ENCODE results near the gene ANAPC2. TPM values are rescaled to one million over a fixed set of nuclear protein-coding genes. Genes with fewer than 3 reads are reported as not detected.

Gene ANAPC2
- total RNA-seq, 2 donors from 2014 or later: 75.5 to 98.1 TPM

DNA sequence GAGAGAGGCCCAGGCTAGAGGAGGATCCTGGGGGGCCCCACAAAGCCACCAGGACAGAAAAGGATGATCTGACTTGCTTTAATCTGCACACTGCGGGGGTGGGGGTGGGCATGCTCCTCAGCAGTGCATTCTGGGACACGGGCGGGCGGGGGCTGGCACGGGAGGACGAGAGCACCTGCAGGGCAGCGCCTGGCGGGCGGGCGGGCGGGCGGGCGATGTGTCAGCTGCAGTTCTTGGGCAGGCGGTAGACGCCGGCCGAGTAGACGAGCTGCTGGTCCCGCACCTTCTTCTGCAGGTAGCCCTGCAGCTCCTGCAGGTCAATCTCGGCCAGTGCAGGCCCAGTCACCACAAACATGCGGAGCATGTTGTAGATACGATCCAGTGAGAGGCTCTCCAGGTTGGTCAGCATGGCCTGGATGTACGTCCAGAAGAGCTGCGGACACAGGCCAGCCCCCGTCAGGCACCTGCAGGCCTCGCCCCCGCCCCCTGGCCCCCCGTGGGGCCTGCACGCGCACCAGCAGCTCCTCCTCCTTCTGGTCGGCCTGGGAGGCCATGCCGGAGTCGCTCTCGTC is 13.6 kb downstream of the ANAPC2 start:
- H3K27ac Mint-ChIP-seq: no peak overlapping the region
- H3K36me3 Mint-ChIP-seq: no peaks in the 10 kb centered on the region
- no peaks in the 10 kb centered on the region for H3K9me3 Mint-ChIP-seq
- peaks cover 0 to 6% of the 10 kb centered on the region in 2 donors for H3K4me1 Mint-ChIP-seq (ENCODE audit: low read depth in 2 of 2)
- ATAC-seq: no peak
- H3K4me3 Mint-ChIP-seq: no peak overlapping the region
- peaks cover 0 to 4% of the 10 kb centered on the region in 2 donors for H3K27me3 Mint-ChIP-seq
- DNase-seq (ENCODE audit: low spot score): no peak

DNA sequence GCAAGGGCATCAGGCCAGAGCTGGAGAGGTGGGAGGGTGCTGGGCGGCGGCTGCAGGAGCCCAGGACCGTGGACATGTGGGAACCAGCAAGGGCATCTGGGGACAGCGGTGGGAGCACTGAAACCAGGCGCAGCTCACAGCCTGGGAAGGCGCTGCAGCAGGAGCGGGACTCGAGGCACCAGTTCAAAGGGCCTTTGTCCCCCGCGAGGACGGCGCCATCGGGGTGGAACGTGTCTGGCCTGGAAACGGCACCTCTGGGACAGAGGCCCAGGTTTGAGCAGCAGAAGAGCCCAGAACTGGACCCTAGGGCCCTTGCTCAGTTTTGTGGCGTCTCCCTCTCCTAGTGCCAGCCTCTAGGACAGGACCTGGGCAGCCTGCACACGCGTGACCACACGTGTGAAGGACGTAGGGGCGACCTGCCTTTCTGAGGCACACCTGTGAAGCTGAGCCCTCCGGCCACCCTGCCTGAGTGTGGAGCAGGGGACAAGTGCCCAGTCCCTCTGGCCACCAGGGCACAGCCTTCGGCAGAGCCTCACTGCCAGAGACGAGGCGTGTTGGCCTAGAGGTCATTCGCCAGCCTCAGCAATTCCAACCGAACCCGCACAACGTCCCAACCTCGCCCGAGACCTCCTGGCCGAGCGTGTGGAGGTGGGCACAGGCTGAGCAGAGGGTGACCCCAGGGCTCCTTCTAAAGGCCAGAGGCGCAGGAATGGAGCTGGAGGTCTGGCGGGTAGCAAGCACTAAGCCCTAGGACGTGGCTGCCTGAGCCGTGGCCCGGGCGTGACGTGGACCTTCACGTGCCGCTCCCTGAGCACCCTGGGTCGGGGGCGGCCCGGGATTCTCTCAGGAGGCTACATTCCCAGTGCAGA is 14.3 kb downstream of the ANAPC2 start:
- H3K9me3 Mint-ChIP-seq: no peaks in the 10 kb centered on the region
- DNase-seq (ENCODE audit: low spot score) (no peak), ATAC-seq (no peak)
- H3K27ac Mint-ChIP-seq: no peak overlapping the region
- H3K4me1 Mint-ChIP-seq (ENCODE audit: low read depth in 2 of 2): peaks cover 0 to 6% of the 10 kb centered on the region in 2 donors
- H3K36me3 Mint-ChIP-seq: no peaks in the 10 kb centered on the region
- H3K4me3 Mint-ChIP-seq: no peak overlapping the region
- peaks cover 0 to 4% of the 10 kb centered on the region in 2 donors for H3K27me3 Mint-ChIP-seq

DNA sequence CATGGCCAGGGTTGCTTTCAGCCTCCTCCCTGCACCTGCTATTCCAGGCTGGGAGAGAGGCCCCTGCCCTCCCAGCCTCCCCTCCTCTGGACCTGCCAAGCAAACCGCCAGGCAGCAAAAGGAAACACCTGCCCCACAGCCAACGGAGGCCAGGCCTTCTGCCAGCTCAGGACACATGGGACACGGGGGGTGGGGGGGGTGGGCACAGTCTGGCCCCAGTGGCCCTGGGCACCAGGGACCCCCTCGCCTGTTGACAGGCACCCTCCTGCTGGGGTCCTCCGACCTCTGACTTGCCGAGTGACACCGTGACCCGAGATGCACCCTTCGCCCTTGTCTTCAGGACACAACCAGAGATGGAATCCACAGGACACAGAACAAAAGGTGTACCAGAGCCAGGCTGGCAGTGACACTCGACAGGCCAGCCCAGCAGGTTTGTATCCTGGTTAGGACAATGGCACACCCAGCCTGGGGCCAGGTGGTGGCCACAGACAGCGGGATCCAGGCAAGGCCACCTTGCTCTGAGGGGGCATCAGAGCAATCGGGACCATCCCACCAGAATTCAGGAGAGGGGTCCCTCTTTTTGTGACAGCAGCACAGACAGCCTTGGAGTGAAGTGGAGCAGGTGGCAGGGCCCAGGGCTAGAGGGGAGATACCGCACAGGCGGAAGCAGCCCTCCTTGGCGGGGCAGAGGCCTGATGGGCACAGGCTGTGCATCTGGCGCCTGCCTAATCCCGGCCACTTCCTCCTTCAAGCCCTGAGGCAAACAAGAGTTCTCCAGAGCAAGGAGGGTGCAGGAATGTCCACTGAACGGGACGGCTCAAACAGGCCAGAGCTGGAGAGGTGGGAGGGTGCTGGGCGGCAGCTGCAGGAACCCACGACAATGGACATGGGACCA is 15.2 kb downstream of the ANAPC2 start:
- ATAC-seq: no peak
- Mint-ChIP-seq H3K36me3 (no peaks in the 10 kb centered on the region), H3K27ac (no peak overlapping the region), H3K4me3 (no peak overlapping the region), H3K27me3 (peaks cover 0 to 4% of the 10 kb centered on the region in 2 donors), H3K4me1 (ENCODE audit: low read depth in 2 of 2) (peaks cover 0 to 6% of the 10 kb centered on the region in 2 donors), H3K9me3 (no peaks in the 10 kb centered on the region)
- DNase-seq (ENCODE audit: low spot score): no peak

DNA sequence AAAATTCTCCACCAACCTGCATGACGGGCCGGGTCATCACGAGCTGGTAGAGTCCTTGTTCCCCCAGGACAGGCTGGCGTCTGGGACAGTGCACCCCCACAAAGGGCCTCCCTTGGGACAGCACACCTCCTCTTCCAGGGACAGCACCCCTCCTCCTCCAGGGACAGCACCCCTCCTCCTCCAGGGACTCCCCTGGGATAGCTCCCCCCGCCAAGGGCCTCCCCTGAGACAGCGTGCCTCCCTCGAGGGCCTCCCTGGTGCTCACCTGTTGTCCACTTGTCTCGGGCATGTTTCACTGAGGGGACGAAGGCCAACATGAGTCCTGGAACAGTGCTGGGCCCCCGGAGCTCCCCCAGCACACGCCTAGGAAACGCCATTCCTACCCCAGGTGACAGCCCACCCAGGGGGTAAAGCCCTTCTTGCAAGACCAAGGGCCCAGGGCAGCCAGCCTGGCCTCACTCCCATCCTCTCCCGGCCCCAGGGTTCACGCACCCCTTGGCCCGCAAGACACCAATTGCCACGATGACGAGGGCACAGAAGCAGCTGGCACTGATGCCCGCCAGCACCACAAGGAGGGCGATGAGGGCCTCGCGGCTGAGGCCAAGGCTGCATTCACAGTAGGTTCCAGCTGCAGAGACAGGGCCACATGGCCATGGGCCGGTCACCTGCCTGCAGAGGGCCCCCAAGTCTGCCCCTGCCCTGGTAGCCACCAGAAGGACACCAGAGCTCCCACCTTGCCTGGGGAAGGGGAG is 17.0 kb downstream of the ANAPC2 start:
- Mint-ChIP-seq H3K27ac (no peak overlapping the region), H3K27me3 (peaks cover 6 to 9% of the 10 kb centered on the region in 2 donors), H3K9me3 (no peaks in the 10 kb centered on the region), H3K4me3 (no peak overlapping the region), H3K4me1 (ENCODE audit: low read depth in 2 of 2) (peaks cover 0 to 2% of the 10 kb centered on the region in 2 donors), H3K36me3 (no peaks in the 10 kb centered on the region)
- DNase-seq (ENCODE audit: low spot score) (no peak), ATAC-seq (no peak)

DNA sequence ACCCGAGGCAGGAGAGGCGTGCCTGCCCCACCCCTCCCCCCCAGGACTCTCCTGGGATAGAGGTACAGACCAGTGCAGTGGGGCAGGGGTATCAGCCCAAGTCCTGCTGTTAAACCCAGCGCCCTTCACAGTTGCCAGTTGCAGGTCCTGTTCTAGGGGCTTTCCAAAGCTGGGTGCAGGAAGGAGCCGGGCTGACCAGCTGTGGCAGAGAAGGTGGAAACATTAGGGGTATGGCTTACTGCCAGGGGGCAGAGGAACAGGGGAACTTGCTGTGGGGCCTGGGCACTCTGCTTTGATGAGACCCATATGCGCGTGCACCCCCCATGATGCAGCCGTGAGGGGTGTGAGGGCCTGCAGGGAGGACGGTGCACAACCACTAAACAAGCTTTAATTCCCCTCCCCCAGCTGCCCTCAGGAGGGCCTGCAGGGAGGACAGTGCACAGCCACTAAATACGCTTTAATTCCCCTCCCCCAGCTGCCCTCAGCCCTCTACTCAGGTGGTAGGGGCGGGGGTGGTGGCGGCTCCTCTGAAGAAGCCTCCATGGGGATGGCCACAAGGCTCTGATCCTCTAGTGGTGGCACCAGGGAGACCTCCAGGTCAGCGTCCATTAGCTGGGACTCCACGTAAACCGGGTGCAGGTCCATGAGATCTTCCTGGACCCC is 17.7 kb downstream of the ANAPC2 start:
- Mint-ChIP-seq H3K4me3 (no peak overlapping the region), H3K27ac (no peak overlapping the region), H3K36me3 (no peaks in the 10 kb centered on the region), H3K4me1 (ENCODE audit: low read depth in 2 of 2) (no peaks in the 10 kb centered on the region), H3K27me3 (peaks cover 7 to 9% of the 10 kb centered on the region in 2 donors), H3K9me3 (no peaks in the 10 kb centered on the region)
- DNase-seq (ENCODE audit: low spot score) (no peak), ATAC-seq (no peak)

DNA sequence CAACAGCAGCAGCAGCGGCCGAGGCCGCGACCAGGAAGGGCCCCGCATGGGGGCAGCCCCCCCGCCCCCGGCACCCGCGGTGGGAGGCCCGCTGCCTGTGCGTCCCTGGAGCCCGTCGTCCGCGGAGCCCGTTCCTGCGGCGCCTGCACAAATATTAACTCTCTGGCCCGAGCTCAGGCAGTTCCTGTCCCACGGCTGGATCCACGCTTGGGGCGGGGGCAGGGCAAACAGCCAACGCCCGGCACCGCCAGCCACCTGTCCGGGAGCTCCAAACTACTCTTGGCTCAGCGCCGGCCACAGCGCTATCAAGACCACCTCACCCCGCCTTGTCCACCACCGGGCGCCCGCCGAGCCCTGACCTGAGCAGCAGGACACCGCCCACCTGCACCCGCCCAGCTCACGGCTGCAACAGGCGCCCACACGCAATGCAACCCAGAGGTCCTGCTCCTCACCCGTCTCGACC is 18.4 kb downstream of the ANAPC2 start, which contains the start of gene LRRC26:
LRRC26 (minus strand) TSS at position 156 of the 463 bp plus-strand sequence; CDS start at position 48, 108 bp downstream.
- Mint-ChIP-seq H3K4me1 (ENCODE audit: low read depth in 2 of 2) (no peaks in the 10 kb centered on the region), H3K9me3 (no peaks in the 10 kb centered on the region), H3K27me3 (peaks cover 7 to 9% of the 10 kb centered on the region in 2 donors), H3K4me3 (peak within 1 kb of the TSS; percentile 44), H3K27ac (no peak within 1 kb of the TSS), H3K36me3 (no peaks in the 10 kb centered on the region)
- DNase-seq (ENCODE audit: low spot score) (no peak), ATAC-seq (no peak)

DNA sequence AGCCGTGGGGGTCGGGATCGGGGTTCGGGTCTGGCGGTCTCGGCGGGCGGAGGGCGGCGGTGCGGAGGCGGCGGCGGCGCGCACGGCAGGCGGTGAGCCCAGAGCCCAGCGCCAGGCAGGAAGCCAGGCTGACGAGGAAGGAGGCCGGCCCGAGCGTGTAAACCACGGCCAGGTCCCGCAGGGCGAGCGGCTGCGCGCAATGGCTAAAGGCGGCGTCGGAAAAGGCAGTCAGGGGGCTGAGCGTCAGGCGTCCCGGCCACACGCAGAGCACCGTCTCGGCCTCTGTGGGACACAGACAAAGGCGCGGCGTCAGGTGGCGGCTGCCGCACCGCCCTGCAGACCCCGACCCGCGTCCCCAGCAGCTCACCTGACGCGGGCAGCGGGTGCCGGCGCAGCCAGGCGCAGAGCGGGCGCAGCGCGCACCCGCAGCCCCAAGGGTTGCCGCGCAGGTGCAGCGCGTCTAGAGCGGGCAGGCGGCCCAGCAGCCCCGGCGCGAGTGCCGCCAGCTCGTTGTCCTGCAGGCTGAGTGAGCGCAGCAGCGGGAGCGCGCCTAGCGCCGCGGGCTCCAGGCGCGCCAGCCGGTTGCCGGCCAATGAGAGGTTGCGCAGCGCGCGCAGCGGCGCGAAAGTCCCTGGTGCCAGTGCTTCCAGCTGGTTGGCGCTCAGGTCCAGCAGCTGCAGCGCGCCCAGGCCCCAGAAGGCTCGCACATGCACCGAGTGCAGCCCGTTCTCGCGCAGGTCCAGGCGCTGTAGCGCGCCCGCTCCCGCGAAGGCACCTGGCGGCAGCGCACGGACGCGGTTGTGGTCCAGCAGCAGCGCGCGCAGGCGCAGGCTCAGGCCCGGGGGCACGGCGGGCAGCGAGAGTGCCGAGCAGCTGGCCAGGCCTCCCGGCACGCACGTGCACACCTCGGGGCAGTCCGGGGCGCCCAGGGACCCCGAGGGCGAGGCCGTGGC is 19.2 kb downstream of the ANAPC2 start:
- ATAC-seq (peak; percentile 30 to 36), DNase-seq (ENCODE audit: low spot score) (no peak)
- peak overlapping the region; percentile 44 for H3K4me3 Mint-ChIP-seq
- no peaks in the 10 kb centered on the region for H3K4me1 Mint-ChIP-seq (ENCODE audit: low read depth in 2 of 2)
- peaks cover 7 to 9% of the 10 kb centered on the region in 2 donors for H3K27me3 Mint-ChIP-seq
- no peak overlapping the region for H3K27ac Mint-ChIP-seq
- no peaks in the 10 kb centered on the region for H3K36me3 Mint-ChIP-seq
- no peaks in the 10 kb centered on the region for H3K9me3 Mint-ChIP-seq

DNA sequence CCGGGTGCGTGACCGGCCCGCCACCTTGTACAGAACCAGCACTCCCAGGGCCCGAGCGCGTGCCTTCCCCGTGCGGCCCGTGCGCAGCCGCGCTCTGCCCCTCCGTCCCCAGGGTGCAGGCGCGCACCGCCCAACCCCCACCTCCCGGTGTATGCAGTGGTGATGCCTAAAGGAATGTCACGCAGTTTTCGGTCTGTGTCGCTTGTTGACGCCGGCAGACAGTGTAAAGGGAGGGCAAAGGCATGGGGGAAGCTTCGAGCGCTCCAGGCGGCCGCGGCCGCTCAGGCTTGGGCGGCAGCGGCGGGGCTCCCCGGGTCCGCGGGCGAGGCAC is 19.8 kb downstream of the ANAPC2 start:
- H3K27ac Mint-ChIP-seq: no peak overlapping the region
- no peaks in the 10 kb centered on the region for H3K36me3 Mint-ChIP-seq
- ATAC-seq (peak; percentile 2 to 7), DNase-seq (ENCODE audit: low spot score) (no peak)
- no peaks in the 10 kb centered on the region for H3K4me1 Mint-ChIP-seq (ENCODE audit: low read depth in 2 of 2)
- H3K9me3 Mint-ChIP-seq: no peaks in the 10 kb centered on the region
- peaks cover 7 to 9% of the 10 kb centered on the region in 2 donors for H3K27me3 Mint-ChIP-seq
- H3K4me3 Mint-ChIP-seq: no peak overlapping the region

DNA sequence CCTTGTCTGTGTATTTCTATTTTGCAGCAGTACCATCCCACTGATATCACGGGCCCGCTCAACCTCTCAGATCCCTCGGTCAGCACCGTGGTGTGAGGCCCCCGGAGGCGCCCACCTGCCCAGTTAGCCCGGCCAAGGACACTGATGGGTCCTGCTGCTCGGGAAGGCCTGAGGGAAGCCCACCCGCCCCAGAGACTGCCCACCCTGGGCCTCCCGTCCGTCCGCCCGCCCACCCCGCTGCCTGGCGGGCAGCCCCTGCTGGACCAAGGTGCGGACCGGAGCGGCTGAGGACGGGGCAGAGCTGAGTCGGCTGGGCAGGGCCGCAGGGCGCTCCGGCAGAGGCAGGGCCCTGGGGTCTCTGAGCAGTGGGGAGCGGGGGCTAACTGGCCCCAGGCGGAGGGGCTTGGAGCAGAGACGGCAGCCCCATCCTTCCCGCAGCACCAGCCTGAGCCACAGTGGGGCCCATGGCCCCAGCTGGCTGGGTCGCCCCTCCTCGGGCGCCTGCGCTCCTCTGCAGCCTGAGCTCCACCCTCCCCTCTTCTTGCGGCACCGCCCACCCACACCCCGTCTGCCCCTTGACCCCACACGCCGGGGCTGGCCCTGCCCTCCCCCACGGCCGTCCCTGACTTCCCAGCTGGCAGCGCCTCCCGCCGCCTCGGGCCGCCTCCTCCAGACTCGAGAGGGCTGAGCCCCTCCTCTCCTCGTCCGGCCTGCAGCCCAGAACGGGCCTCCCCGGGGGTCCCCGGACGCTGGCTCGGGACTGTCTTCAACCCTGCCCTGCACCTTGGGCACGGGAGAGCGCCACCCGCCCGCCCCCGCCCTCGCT is 20.4 kb downstream of the ANAPC2 start:
- DNase-seq (ENCODE audit: low spot score): no peak
- no peak overlapping the region for H3K4me3 Mint-ChIP-seq
- peaks cover 7 to 11% of the 10 kb centered on the region in 2 donors for H3K27me3 Mint-ChIP-seq
- H3K9me3 Mint-ChIP-seq: no peaks in the 10 kb centered on the region
- H3K36me3 Mint-ChIP-seq: no peaks in the 10 kb centered on the region
- H3K27ac Mint-ChIP-seq: no peak overlapping the region
- H3K4me1 Mint-ChIP-seq (ENCODE audit: low read depth in 2 of 2): no peaks in the 10 kb centered on the region
- ATAC-seq: no peak

DNA sequence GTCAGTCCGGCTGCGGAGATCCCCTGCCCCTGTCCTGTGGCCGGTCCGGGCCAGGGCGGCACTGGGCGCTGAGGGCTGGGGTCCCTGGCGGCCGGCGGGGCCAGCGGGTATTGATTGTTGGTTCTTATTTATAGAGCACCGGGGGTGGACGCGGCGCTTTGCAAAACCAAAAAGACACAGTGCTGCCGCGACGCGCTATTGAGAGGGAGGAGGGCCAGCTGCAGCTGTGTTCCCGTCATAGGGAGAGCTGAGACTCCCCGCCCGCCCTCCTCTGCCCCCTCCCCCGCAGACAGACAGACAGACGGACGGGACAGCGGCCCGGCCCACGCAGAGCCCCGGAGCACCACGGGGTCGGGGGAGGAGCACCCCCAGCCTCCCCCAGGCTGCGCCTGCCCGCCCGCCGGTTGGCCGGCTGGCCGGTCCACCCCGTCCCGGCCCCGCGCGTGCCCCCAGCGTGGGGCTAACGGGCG is 21.0 kb downstream of the ANAPC2 start:
- H3K36me3 Mint-ChIP-seq: no peaks in the 10 kb centered on the region
- DNase-seq (ENCODE audit: low spot score) (no peak), ATAC-seq (no peak)
- no peak overlapping the region for H3K4me3 Mint-ChIP-seq
- H3K9me3 Mint-ChIP-seq: no peaks in the 10 kb centered on the region
- H3K4me1 Mint-ChIP-seq (ENCODE audit: low read depth in 2 of 2): no peaks in the 10 kb centered on the region
- H3K27ac Mint-ChIP-seq: no peak overlapping the region
- peaks cover 7 to 11% of the 10 kb centered on the region in 2 donors for H3K27me3 Mint-ChIP-seq

Measured in natural killer cell treated with Interleukin-12 subunit alpha and Interleukin-12 subunit beta and Interleukin-15 and Interleukin-18, amount 100 ng/mL, for 72 hours (primary cell).